ENCODE measurements around the gene PLAAT2. TPM values are rescaled to one million over a fixed set of nuclear protein-coding genes. Genes with fewer than 3 reads are reported as not detected.
"Not testable (repeated sequence)": the region's sequence is repeated elsewhere in the genome, so short reads cannot be mapped to it uniquely, and the experiment has no call there.

The PLAAT2 gene
- total RNA-seq, 3 donors from 2014 or later = 44.3 to 238 (median 62.8) TPM

GRCh38 chr11:63553759-63554158, 9.4 kb downstream of the PLAAT2 start:
- TF ChIP-seq CTCF (IDR thresholded peaks at IDR 0.05) = no peak
- Histone ChIP-seq H3K4me1 (ENCODE audit: low read depth) (peaks cover 4% of the 10 kb centered on the region), H3K36me3 (ENCODE audit: low read depth) (no peaks in the 10 kb centered on the region), H3K9me3 (no peaks in the 10 kb centered on the region), H3K4me3 (no peak overlapping the region)
- DNase-seq (no peak), ATAC-seq (peak; percentile 40)
- intact Hi-C loops (cut with DNase I, micrococcal nuclease) = no loop called here

GRCh38 chr11:63552921-63553320, 10.3 kb downstream of the PLAAT2 start:
- no peak for TF ChIP-seq CTCF (IDR thresholded peaks at IDR 0.05)
- Histone ChIP-seq H3K4me1 (ENCODE audit: low read depth) (peaks cover 4% of the 10 kb centered on the region), H3K9me3 (no peaks in the 10 kb centered on the region), H3K4me3 (no peak overlapping the region), H3K36me3 (ENCODE audit: low read depth) (no peaks in the 10 kb centered on the region)
- DNase-seq = peak in 1 of 3 donors; percentile 53
- intact Hi-C loops (cut with DNase I, micrococcal nuclease) = no loop called here
- peak; percentile 77 for ATAC-seq

GRCh38 chr11:63551889-63552266, 11.3 kb downstream of the PLAAT2 start:
- DNase-seq (no peak), ATAC-seq (peak; percentile 10)
- no peaks in the 10 kb centered on the region for H3K36me3 ChIP-seq (ENCODE audit: low read depth)
- intact Hi-C loops (cut with DNase I, micrococcal nuclease) = no loop called here
- no peak overlapping the region for H3K4me3 ChIP-seq
- no peaks in the 10 kb centered on the region for H3K9me3 ChIP-seq
- peaks cover 4% of the 10 kb centered on the region for H3K4me1 ChIP-seq (ENCODE audit: low read depth)
- TF ChIP-seq CTCF (IDR thresholded peaks at IDR 0.05) = no peak

GRCh38 chr11:63551091-63551888, 11.9 kb downstream of the PLAAT2 start:
- Histone ChIP-seq H3K4me1 (ENCODE audit: low read depth) (peaks cover 4% of the 10 kb centered on the region), H3K9me3 (no peaks in the 10 kb centered on the region), H3K4me3 (no peak overlapping the region), H3K36me3 (ENCODE audit: low read depth) (no peaks in the 10 kb centered on the region)
- ATAC-seq = no peak
- intact Hi-C loops (cut with DNase I, micrococcal nuclease) = no loop called here
- DNase-seq = no peak
- no peak for TF ChIP-seq CTCF (IDR thresholded peaks at IDR 0.05)

- ATAC-seq; intact Hi-C loops (cut with DNase I, micrococcal nuclease); H3K4me1 ChIP-seq (ENCODE audit: low read depth); H3K36me3 ChIP-seq (ENCODE audit: low read depth); H3K4me3 ChIP-seq; DNase-seq; H3K9me3 ChIP-seq: not testable (repeated sequence)
Measured at GRCh38 chr11:63550156-63550700, 13.0 kb downstream of the PLAAT2 start.

GRCh38 chr11:63549411-63549810, 13.8 kb downstream of the PLAAT2 start:
- no peaks in the 10 kb centered on the region for H3K36me3 ChIP-seq (ENCODE audit: low read depth)
- H3K4me1 ChIP-seq (ENCODE audit: low read depth) = peaks cover 4% of the 10 kb centered on the region
- TF ChIP-seq CTCF (IDR thresholded peaks at IDR 0.05) = no peak
- H3K9me3 ChIP-seq = no peaks in the 10 kb centered on the region
- intact Hi-C loops (cut with DNase I, micrococcal nuclease) = no loop called here
- ATAC-seq = no peak
- DNase-seq = no peak
- H3K4me3 ChIP-seq = no peak overlapping the region
